Breast epithelium (tissue), 4 donors: ENCODE results near the gene DNASE1L2. TPM values are rescaled to one million over a fixed set of nuclear protein-coding genes. Genes with fewer than 3 reads are reported as not detected.

Experiments
- DNase-seq, 2 donors: peaks; one replicate each; pipeline ENCODE4 v3.0.0-alpha.2; 2019; ENCODE audit warnings: low spot score in 2 of 2
- H3K27ac ChIP-seq, 2 donors: fragments of 200-600 bp; sonication (generic) in 1 of 2; one replicate each; pipeline ENCODE4 v1.5.1; 2016 to 2019; ENCODE audit warnings: mild to moderate bottlenecking in 1 of 2
- H3K27me3 ChIP-seq, 2 donors: fragments of 200-600 bp; sonication (generic) in 1 of 2; one replicate each; pipeline versions ENCODE4 v1.5.1 to v1.6.0; 2017 to 2019; ENCODE audit warnings: control low read depth in 1 of 2, mild to moderate bottlenecking in 1 of 2
- H3K36me3 ChIP-seq: fragments of 200-600 bp; one replicate; pipeline ENCODE4 v1.5.1; 2019
- H3K4me1 ChIP-seq, 2 donors: fragments of 200-600 bp; sonication (generic); one replicate each; pipeline ENCODE4 v1.5.1; 2016 to 2019; ENCODE audit warnings: control low read depth in 1 of 2
- H3K4me3 ChIP-seq, 3 donors: fragments of 200-600 bp; sonication (generic); 1 replicate in 2 of 3; 2 replicates in 1 of 3; pipeline ENCODE4 v1.5.1; 2016 to 2019; ENCODE audit warnings: mild to moderate bottlenecking in 3 of 3, moderate library complexity in 2 of 3
- H3K9me3 ChIP-seq, 2 donors: fragments of 200-600 bp; sonication (generic) in 1 of 2; one replicate each; pipeline ENCODE4 v1.5.1; 2016 to 2019; ENCODE audit warnings: control low read depth in 1 of 2
- CTCF ChIP-seq, 3 donors: fragments of 450-650 bp; IDR thresholded peaks; one replicate each; pipeline ENCODE4 v1.5.1; 2016 to 2017; ENCODE audit warnings: antibody characterized with exemption in 3 of 3, mild to moderate bottlenecking in 3 of 3, moderate library complexity in 3 of 3
- POLR2A ChIP-seq: fragments of 450-650 bp; IDR thresholded peaks from one replicate; pipeline ENCODE4 v1.6.1; 2016; ENCODE audit warnings: antibody characterized with exemption, mild to moderate bottlenecking, moderate library complexity
- POLR2AphosphoS5 ChIP-seq, 3 donors: sonication (generic); formaldehyde crosslinking; IDR thresholded peaks; one replicate each; pipeline ENCODE4 v1.6.1; 2017; ENCODE audit warnings: antibody characterized with exemption in 3 of 3
- intact Hi-C: fragments of 100-400 bp; cut with DNase I; formaldehyde crosslinking; loops from one replicate; pipeline ENCODE4 v1.15.1; 2023; ENCODE audit warnings: low total_unique reads
- total RNA-seq, 3 donors: library from RNA; depleted of rRNA; stranded (reverse); fragments of >200 nt; gene quantifications; one replicate each; pipeline ENCODE4 v1.1.0, GENCODE V29; 2016

Gene DNASE1L2
- total RNA-seq, 3 donors from 2014 or later, result 0.59 to 0.66 TPM; not detected in 1

GRCh38 chr16:2277466-2278271 lies 41.4 kb downstream of the DNASE1L2 start:
- H3K4me3 ChIP-seq, result no peak overlapping the region
- H3K27ac ChIP-seq, result no peak overlapping the region
- H3K27me3 ChIP-seq, result no peaks in the 10 kb centered on the region
- no peak for DNase-seq
- TF ChIP-seq POLR2A (no peak), POLR2AphosphoS5 (IDR thresholded peaks at IDR 0.05) (no peak), CTCF (IDR thresholded peaks at IDR 0.05) (no peak)
- intact Hi-C loops, result no loop called here
- H3K4me1 ChIP-seq, result no peaks in the 10 kb centered on the region
- no peaks in the 10 kb centered on the region for H3K36me3 ChIP-seq
- no peaks in the 10 kb centered on the region for H3K9me3 ChIP-seq

DNA sequence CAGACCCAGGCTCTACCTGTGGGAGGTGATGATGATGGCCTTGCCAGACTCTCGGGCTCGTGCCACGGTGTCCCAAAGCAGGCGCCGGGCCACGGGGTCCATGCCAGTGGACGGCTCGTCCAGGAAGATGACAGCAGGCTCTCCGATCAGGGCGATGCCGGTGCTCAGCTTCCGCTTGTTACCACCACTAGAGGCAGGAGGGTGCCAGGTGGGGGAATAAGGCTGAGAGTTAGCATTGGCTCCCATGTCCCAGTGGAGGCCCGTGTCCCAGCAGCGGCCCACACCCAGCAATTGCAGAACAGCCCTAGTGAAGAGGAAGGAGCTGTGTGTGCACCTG lies 42.0 kb downstream of the DNASE1L2 start:
- H3K36me3 ChIP-seq, result no peaks in the 10 kb centered on the region
- no peak overlapping the region for H3K27ac ChIP-seq
- no peaks in the 10 kb centered on the region for H3K27me3 ChIP-seq
- DNase-seq, result no peak
- intact Hi-C loops, result no loop called here
- no peak overlapping the region for H3K4me3 ChIP-seq
- TF ChIP-seq POLR2A, result no peak
- TF ChIP-seq POLR2AphosphoS5 (IDR thresholded peaks at IDR 0.05), result no peak
- no peak for TF ChIP-seq CTCF (IDR thresholded peaks at IDR 0.05)
- H3K9me3 ChIP-seq, result no peaks in the 10 kb centered on the region
- no peaks in the 10 kb centered on the region for H3K4me1 ChIP-seq

GRCh38 chr16:2278956-2279800 lies 42.9 kb downstream of the DNASE1L2 start:
- H3K4me1 ChIP-seq, result no peaks in the 10 kb centered on the region
- H3K36me3 ChIP-seq, result no peaks in the 10 kb centered on the region
- intact Hi-C loops, result no loop called here
- TF ChIP-seq POLR2A, result no peak
- TF ChIP-seq CTCF (IDR thresholded peaks at IDR 0.05), result no peak
- no peak for TF ChIP-seq POLR2AphosphoS5 (IDR thresholded peaks at IDR 0.05)
- DNase-seq, result no peak
- no peaks in the 10 kb centered on the region for H3K9me3 ChIP-seq
- H3K4me3 ChIP-seq, result no peak overlapping the region
- H3K27ac ChIP-seq, result no peak overlapping the region
- no peaks in the 10 kb centered on the region for H3K27me3 ChIP-seq

- Histone ChIP-seq H3K4me1 (no peaks in the 10 kb centered on the region), H3K27ac (no peak overlapping the region), H3K9me3 (no peaks in the 10 kb centered on the region), H3K27me3 (no peaks in the 10 kb centered on the region), H3K36me3 (no peaks in the 10 kb centered on the region), H3K4me3 (no peak overlapping the region)
- no peak for TF ChIP-seq POLR2A
- no peak for TF ChIP-seq POLR2AphosphoS5 (IDR thresholded peaks at IDR 0.05)
- TF ChIP-seq CTCF (IDR thresholded peaks at IDR 0.05), result no peak
- no peak for DNase-seq
- intact Hi-C loops, result no loop called here
Measured at GRCh38 chr16:2280461-2280860, 44.2 kb downstream of the DNASE1L2 start.

- Histone ChIP-seq H3K9me3 (no peaks in the 10 kb centered on the region), H3K4me3 (no peak overlapping the region), H3K4me1 (no peaks in the 10 kb centered on the region), H3K36me3 (no peaks in the 10 kb centered on the region), H3K27ac (no peak overlapping the region), H3K27me3 (no peaks in the 10 kb centered on the region)
- TF ChIP-seq CTCF (IDR thresholded peaks at IDR 0.05), result no peak
- TF ChIP-seq POLR2AphosphoS5 (IDR thresholded peaks at IDR 0.05), result no peak
- TF ChIP-seq POLR2A, result no peak
- no peak for DNase-seq
- intact Hi-C loops, result no loop called here
Measured at GRCh38 chr16:2280981-2281542, 44.8 kb downstream of the DNASE1L2 start.
